IPS DF 6.9 (cell line): ENCODE data around the gene ARL6IP6.
"Not testable (repeated sequence)": the region's sequence is repeated elsewhere in the genome, so short reads cannot be mapped to it uniquely, and the experiment has no call there.

Source experiments
- DNase-seq: peaks from one replicate; pipeline ENCODE4 v3.0.0-alpha.2; 2013; ENCODE audit warnings: low read depth, low spot score
- H3K27ac ChIP-seq: one replicate; pipeline ENCODE4 v1.5.1; 2013; ENCODE audit warnings: low read length, control low read depth
- H3K27me3 ChIP-seq: 2 replicates; pipeline ENCODE4 v1.6.1; 2013; ENCODE audit warnings: mild to moderate bottlenecking, low read length; ENCODE audit not compliant: control insufficient read depth, insufficient read depth
- H3K36me3 ChIP-seq: 2 replicates; pipeline ENCODE4 v1.6.1; 2013; ENCODE audit warnings: low read length; ENCODE audit not compliant: control insufficient read depth, insufficient read depth
- H3K4me1 ChIP-seq: 2 replicates; pipeline ENCODE4 v1.6.1; 2013; ENCODE audit warnings: low read length; ENCODE audit not compliant: control insufficient read depth, insufficient read depth
- H3K4me3 ChIP-seq: 2 replicates; pipeline ENCODE4 v1.5.1; 2013; ENCODE audit warnings: mild to moderate bottlenecking, low read length
- H3K9me3 ChIP-seq: 2 replicates; pipeline ENCODE4 v1.6.1; 2013; ENCODE audit warnings: low read length, inconsistent platforms; ENCODE audit not compliant: control insufficient read depth, insufficient read depth
- WGBS: extraction: QIAGEN DNeasy Blood & Tissue Kit; methylation state at CpG from one replicate; pipeline ENCODE4 v1.1.7; 2013; ENCODE audit warnings: mixed read lengths, missing lambda C conversion rate; ENCODE audit not compliant: insufficient read length, insufficient coverage; 5-methylcytosine and 5-hydroxymethylcytosine counted together

The ARL6IP6 gene

GRCh38 chr2:152722639-152723038 lies 4.2 kb downstream of the ARL6IP6 start:
- DNase-seq, H3K4me3 ChIP-seq, H3K9me3 ChIP-seq, H3K36me3 ChIP-seq, H3K27ac ChIP-seq, H3K27me3 ChIP-seq, H3K4me1 ChIP-seq: not testable (repeated sequence)
- WGBS = no CpG with 5 or more reads among the region's 8 CpGs

- DNase-seq = no peak
- no peaks in the 10 kb centered on the region for H3K4me1 ChIP-seq
- H3K4me3 ChIP-seq = no peak overlapping the region
- no peaks in the 10 kb centered on the region for H3K27me3 ChIP-seq
- no peak overlapping the region for H3K27ac ChIP-seq
- no peaks in the 10 kb centered on the region for H3K36me3 ChIP-seq
- no peaks in the 10 kb centered on the region for H3K9me3 ChIP-seq
- WGBS = no CpG with 5 or more reads among the region's 1 CpG
Measured at GRCh38 chr2:152723918-152724317, 5.5 kb downstream of the ARL6IP6 start.

GRCh38 chr2:152729844-152730243 lies 11.4 kb downstream of the ARL6IP6 start:
- Histone ChIP-seq H3K27ac (no peak overlapping the region), H3K9me3 (no peaks in the 10 kb centered on the region), H3K27me3 (no peaks in the 10 kb centered on the region), H3K4me1 (no peaks in the 10 kb centered on the region), H3K36me3 (peaks cover 2% of the 10 kb centered on the region; the same call in 1 of the 2 replicates), H3K4me3 (no peak overlapping the region)
- no CpG with 5 or more reads among the region's 2 CpGs for WGBS
- DNase-seq = no peak

- no peak for DNase-seq
- WGBS = no CpG with 5 or more reads among the region's 1 CpG
- Histone ChIP-seq H3K27ac (no peak overlapping the region), H3K36me3 (peaks cover 2% of the 10 kb centered on the region; the same call in 1 of the 2 replicates), H3K4me3 (no peak overlapping the region), H3K27me3 (no peaks in the 10 kb centered on the region), H3K4me1 (no peaks in the 10 kb centered on the region), H3K9me3 (no peaks in the 10 kb centered on the region)
Measured at GRCh38 chr2:152730591-152731333, 12.3 kb downstream of the ARL6IP6 start.

GRCh38 chr2:152737509-152737908 lies 19.1 kb downstream of the ARL6IP6 start:
- not testable (repeated sequence) for H3K36me3 ChIP-seq, H3K27ac ChIP-seq, H3K4me1 ChIP-seq, H3K9me3 ChIP-seq, H3K27me3 ChIP-seq, H3K4me3 ChIP-seq, DNase-seq
- WGBS = no CpG with 5 or more reads among the region's 1 CpG

- no CpG with 5 or more reads among the region's 2 CpGs for WGBS
- DNase-seq = no peak
- Histone ChIP-seq H3K4me1 (no peaks in the 10 kb centered on the region), H3K4me3 (no peak overlapping the region), H3K27me3 (no peaks in the 10 kb centered on the region), H3K9me3 (peaks cover 2% of the 10 kb centered on the region; the same call in 1 of the 2 replicates), H3K27ac (no peak overlapping the region), H3K36me3 (peaks cover 6% of the 10 kb centered on the region)
Measured at GRCh38 chr2:152738438-152738837, 20.0 kb downstream of the ARL6IP6 start.

- not testable (repeated sequence) for H3K27ac ChIP-seq, H3K9me3 ChIP-seq, H3K4me1 ChIP-seq, H3K27me3 ChIP-seq, H3K4me3 ChIP-seq, H3K36me3 ChIP-seq, DNase-seq
- no CpG with 5 or more reads among the region's 1 CpG for WGBS
Measured at GRCh38 chr2:152739705-152740104, 21.3 kb downstream of the ARL6IP6 start.

- H3K9me3 ChIP-seq = peaks cover 2% of the 10 kb centered on the region; the same call in 1 of the 2 replicates
- no peaks in the 10 kb centered on the region for H3K4me1 ChIP-seq
- no CpG with 5 or more reads among the region's 2 CpGs for WGBS
- no peak for DNase-seq
- no peaks in the 10 kb centered on the region for H3K27me3 ChIP-seq
- H3K4me3 ChIP-seq = no peak overlapping the region
- no peak overlapping the region for H3K27ac ChIP-seq
- peaks cover 6% of the 10 kb centered on the region for H3K36me3 ChIP-seq
Measured at GRCh38 chr2:152740743-152741328, 22.4 kb downstream of the ARL6IP6 start.

GRCh38 chr2:152743002-152743401 lies 24.6 kb downstream of the ARL6IP6 start:
- peaks cover 5% of the 10 kb centered on the region for H3K36me3 ChIP-seq

GRCh38 chr2:152747751-152748150 lies 29.3 kb downstream of the ARL6IP6 start:
- not testable (repeated sequence) for H3K4me1 ChIP-seq, H3K27ac ChIP-seq, DNase-seq, H3K27me3 ChIP-seq, H3K4me3 ChIP-seq, H3K36me3 ChIP-seq, H3K9me3 ChIP-seq
- no CpG with 5 or more reads among the region's 4 CpGs for WGBS

More at GRCh38 chr2:152743002-152743401, 24.6 kb downstream of the ARL6IP6 start:
- no peak for DNase-seq
- Histone ChIP-seq H3K27me3 (no peaks in the 10 kb centered on the region), H3K9me3 (peaks cover 2% of the 10 kb centered on the region; the same call in 1 of the 2 replicates), H3K4me3 (no peak overlapping the region), H3K27ac (no peak overlapping the region), H3K4me1 (no peaks in the 10 kb centered on the region)
- WGBS = no CpG with 5 or more reads among the region's 3 CpGs
